Muscle of arm (tissue), 12 donors: ENCODE results near the gene RETREG2. TPM values are rescaled to one million over a fixed set of nuclear protein-coding genes. Genes with fewer than 3 reads are reported as not detected.

Experiments
- DNase-seq: peaks from one replicate; pipeline ENCODE4 v3.0.0-alpha.2; 2013
- polyA plus RNA-seq, 12 donors: library from polyadenylated mRNA; unstranded; fragments of 120-200 nt; gene quantifications; one replicate each; pipeline ENCODE4 v1.2.1, GENCODE V29; 2013; ENCODE audit not compliant: insufficient read length in 12 of 12

RETREG2 gene
- polyA plus RNA-seq, 12 donors = 34.8 to 80.3 (median 43.3) TPM; not detected in 1

DNA sequence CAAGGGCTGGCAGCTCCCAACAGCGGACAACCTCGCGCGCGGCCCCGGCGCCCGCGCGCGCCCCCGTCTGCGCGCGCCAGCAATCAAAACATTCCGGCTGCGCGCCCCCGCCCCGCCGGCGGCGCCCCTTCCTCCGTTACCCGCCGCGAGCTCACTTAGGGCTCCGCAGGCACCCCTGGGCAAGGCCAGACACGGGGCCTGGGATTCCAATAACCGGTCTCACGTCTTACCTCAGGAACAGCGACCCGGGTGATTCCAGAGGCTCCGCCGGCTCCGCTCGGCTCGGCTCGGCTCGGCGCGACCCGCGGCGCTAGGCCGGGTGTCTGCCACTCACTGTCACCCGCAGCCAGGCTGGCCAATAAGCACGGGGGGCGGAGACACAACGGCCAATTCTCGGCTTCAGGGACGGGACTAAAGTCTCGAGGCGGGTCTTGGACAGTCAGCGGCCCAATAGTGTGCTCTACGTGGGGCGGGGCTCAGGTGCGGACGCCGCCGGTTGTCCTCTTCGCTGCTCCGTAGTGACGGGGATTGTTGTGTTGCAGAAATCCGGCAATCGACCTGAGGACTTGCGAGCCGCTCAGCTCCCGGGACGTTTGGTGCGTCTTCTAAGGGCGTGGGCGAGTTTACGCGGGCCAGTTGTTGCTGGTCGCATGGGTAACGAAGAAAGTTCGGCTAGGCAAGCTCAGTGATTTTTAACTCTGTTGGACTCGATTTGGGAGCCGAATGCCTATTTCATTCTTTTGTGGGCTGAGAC, 51.4 kb downstream of the RETREG2 start, which contains the start of the genes ANKZF1 and ATG9A:
ANKZF1 (plus strand) TSS at position 502 of the 754 bp plus-strand sequence. CDS start 452 bp downstream, outside the sequence.
ATG9A (minus strand) TSS at position 332 of the 754 bp plus-strand sequence. CDS start 1,612 bp downstream, outside the sequence.
- DNase-seq = peak; percentile 97

DNA sequence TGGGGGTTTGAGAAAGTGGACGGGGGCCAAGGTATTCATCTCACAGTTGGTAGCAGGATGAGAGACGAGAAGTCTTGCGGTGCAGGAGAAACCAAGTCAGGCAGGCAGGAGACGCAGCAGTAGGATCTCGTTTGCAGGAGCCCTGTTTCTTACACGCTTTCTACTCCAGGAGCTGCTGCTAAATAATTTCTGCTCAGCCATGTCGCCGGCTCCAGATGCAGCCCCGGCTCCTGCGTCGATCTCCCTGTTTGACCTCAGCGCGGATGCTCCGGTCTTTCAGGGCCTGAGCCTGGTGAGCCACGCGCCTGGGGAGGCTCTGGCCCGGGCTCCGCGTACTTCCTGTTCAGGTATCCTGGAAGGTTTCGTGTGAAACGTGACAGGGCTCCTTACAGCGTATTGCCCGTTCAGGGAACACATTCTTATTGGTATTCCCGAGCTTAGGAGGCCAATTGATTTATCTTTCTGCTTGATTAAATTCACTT, 52.0 kb downstream of the RETREG2 start:
- peak; percentile 20 for DNase-seq

DNA sequence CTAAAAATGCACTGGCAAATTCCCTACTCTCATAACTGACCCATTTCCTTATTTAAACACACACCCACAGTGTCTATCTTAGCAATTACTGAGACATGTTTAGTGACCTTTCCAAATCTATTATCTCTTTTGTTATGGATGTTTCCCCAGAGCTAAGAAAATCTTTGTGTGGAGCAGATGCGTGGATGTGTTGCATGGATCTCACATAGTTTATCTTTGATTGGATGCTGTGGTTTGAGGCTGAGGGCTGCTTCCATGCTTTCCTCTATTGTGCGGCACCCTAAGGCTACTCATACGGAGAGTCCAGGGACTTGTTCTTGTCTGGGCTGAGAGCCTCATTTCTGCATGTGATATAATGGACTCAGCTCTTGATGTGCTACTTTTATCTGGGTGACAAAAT, 56.3 kb downstream of the RETREG2 start:
- no peak for DNase-seq

Other genes starting within 250 kb of the RETREG2 start
- under 1 TPM in 3 of 12 donors, not detected in 9; 0.07 to 0.19 (median 0.07) TPM for gene CDK5R2, start 218.6 kb upstream of the RETREG2 start, polyA plus RNA-seq
- 1 to 10 TPM in 1 of 12 donors, under 1 TPM in 6, not detected in 5; 0.09 to 5.7 (median 0.17) TPM for gene FEV, start 193.1 kb upstream of the RETREG2 start, polyA plus RNA-seq
- not detected for gene CRYBA2, start 184.9 kb upstream of the RETREG2 start, polyA plus RNA-seq
- gene CFAP65, start 136.8 kb upstream of the RETREG2 start, polyA plus RNA-seq = under 1 TPM in 1 of 12 donors, not detected in 11; 0.08 TPM
- 10 to 100 TPM in 1 of 12 donors, under 1 TPM in 2, not detected in 9; 0.09 to 23.0 (median 0.30) TPM for gene IHH, start 117.4 kb upstream of the RETREG2 start, polyA plus RNA-seq
- gene NHEJ1, start 17.5 kb upstream of the RETREG2 start, polyA plus RNA-seq = 10 to 100 TPM in 11 of 12 donors, not detected in 1; 12.2 to 17.1 (median 14.7) TPM
- 1 to 10 TPM in 7 of 12 donors, under 1 TPM in 3, not detected in 2; 0.53 to 3.4 (median 1.1) TPM for gene SLC23A3, start 8.2 kb upstream of the RETREG2 start, polyA plus RNA-seq
- gene CNPPD1, start 1.4 kb upstream of the RETREG2 start, polyA plus RNA-seq = 10 to 100 TPM in 11 of 12 donors, not detected in 1; 28.7 to 52.0 (median 32.5) TPM
- gene ZFAND2B, start 28.5 kb downstream of the RETREG2 start, polyA plus RNA-seq = 10 to 100 TPM in 11 of 12 donors, not detected in 1; 16.5 to 36.6 (median 24.2) TPM
- 10 to 100 TPM in 11 of 12 donors, not detected in 1; 28.3 to 42.0 (median 29.6) TPM for gene ABCB6, start 40.7 kb downstream of the RETREG2 start, polyA plus RNA-seq
- gene ATG9A, start 51.4 kb downstream of the RETREG2 start, polyA plus RNA-seq = 10 to 100 TPM in 11 of 12 donors, not detected in 1; 26.7 to 49.9 (median 31.6) TPM
- 10 to 100 TPM in 11 of 12 donors, not detected in 1; 16.1 to 60.7 (median 24.1) TPM for gene ANKZF1, start 51.5 kb downstream of the RETREG2 start, polyA plus RNA-seq
- gene GLB1L, start 67.2 kb downstream of the RETREG2 start, polyA plus RNA-seq = 10 to 100 TPM in 1 of 12 donors, 1 to 10 TPM in 9, not detected in 2; 3.4 to 11.6 (median 5.4) TPM
- gene STK16, start 67.2 kb downstream of the RETREG2 start, polyA plus RNA-seq = 10 to 100 TPM in 11 of 12 donors, not detected in 1; 13.6 to 36.2 (median 17.0) TPM
- gene TUBA4B, start 75.0 kb downstream of the RETREG2 start, polyA plus RNA-seq = under 1 TPM in 3 of 12 donors, not detected in 9; 0.21 to 0.24 (median 0.23) TPM
- gene TUBA4A, start 75.6 kb downstream of the RETREG2 start, polyA plus RNA-seq = 100 to 1,000 TPM in 10 of 12 donors, 10 to 100 TPM in 1, not detected in 1; 75.2 to 146 (median 120) TPM
- gene DNAJB2, start 101.1 kb downstream of the RETREG2 start, polyA plus RNA-seq = 10 to 100 TPM in 11 of 12 donors, not detected in 1; 66.8 to 96.2 (median 82.4) TPM
- gene PTPRN, start 131.1 kb downstream of the RETREG2 start, polyA plus RNA-seq = under 1 TPM in 6 of 12 donors, not detected in 6; 0.17 to 0.44 (median 0.22) TPM
- not detected for gene RESP18, start 154.5 kb downstream of the RETREG2 start, polyA plus RNA-seq
- 10 to 100 TPM in 11 of 12 donors, not detected in 1; 25.7 to 53.3 (median 34.3) TPM for gene DNPEP, start 209.6 kb downstream of the RETREG2 start, polyA plus RNA-seq
- 1,000 to 10,000 TPM; 1,983 to 5,935 (median 4,188) TPM for gene DES, start 240.1 kb downstream of the RETREG2 start, polyA plus RNA-seq